Measurements from ENCODE around the gene MUC12. TPM values are rescaled to one million over a fixed set of nuclear protein-coding genes. Genes with fewer than 3 reads are reported as not detected.
A peak's percentile ranks its signal among the peaks of the same experiment; 100 is the strongest.

The MUC12 gene
- total RNA-seq, 4 donors from 2014 or later: 1.4 TPM; not detected in 3

GRCh38 chr7:100964630-100965029 lies 4.7 kb upstream of the MUC12 start:
- Histone ChIP-seq H3K36me3 (no peaks in the 10 kb centered on the region), H3K27ac (no peak overlapping the region), H3K4me1 (peaks cover 5 to 8% of the 10 kb centered on the region in 2 donors), H3K27me3 (peaks cover 43 to 66% (median 47%) of the 10 kb centered on the region in 3 donors), H3K9me3 (no peaks in the 10 kb centered on the region), H3K4me3 (no peak overlapping the region)
- DNase-seq (no peak), ATAC-seq (no peak)
- TF ChIP-seq POLR2A (IDR thresholded peaks at IDR 0.05) (no peak), CTCF (IDR thresholded peaks at IDR 0.05 in 4 of 5, conservative IDR thresholded peaks at IDR 0.05 in 1 of 5) (no peak)
- intact Hi-C loops (cut with DNase I; ENCODE audit: low total_unique reads): loop anchor here (5.0 kb wide), 1 partner anchor 93 kb away; no protein-coding TSS in a partner anchor
- in situ Hi-C loops (cut with MboI; ENCODE audit: low sequenced_read_pairs in 4 of 4): no loop called here

- no peaks in the 10 kb centered on the region for H3K9me3 ChIP-seq
- in situ Hi-C loops (cut with MboI; ENCODE audit: low sequenced_read_pairs in 4 of 4): no loop called here
- no peak overlapping the region for H3K27ac ChIP-seq
- intact Hi-C loops (cut with DNase I; ENCODE audit: low total_unique reads): loop anchor here (5.0 kb wide), 1 partner anchor 92 kb away; no protein-coding TSS in a partner anchor
- H3K36me3 ChIP-seq: no peaks in the 10 kb centered on the region
- ATAC-seq (no peak), DNase-seq (no peak)
- peak overlapping the region in 2 of 4 donors; percentile 6 to 36 for H3K4me3 ChIP-seq
- peaks cover 5 to 8% of the 10 kb centered on the region in 2 donors for H3K4me1 ChIP-seq
- peaks cover 47 to 60% (median 49%) of the 10 kb centered on the region in 3 donors for H3K27me3 ChIP-seq
- TF ChIP-seq POLR2A (IDR thresholded peaks at IDR 0.05) (no peak), CTCF (IDR thresholded peaks at IDR 0.05 in 4 of 5, conservative IDR thresholded peaks at IDR 0.05 in 1 of 5) (no peak)
Measured at GRCh38 chr7:100965045-100965722, 4.2 kb upstream of the MUC12 start.

GRCh38 chr7:100965723-100966541 lies 3.4 kb upstream of the MUC12 start:
- H3K4me1 ChIP-seq: peaks cover 5 to 8% of the 10 kb centered on the region in 2 donors
- DNase-seq (peak in 1 of 2 donors; percentile 24), ATAC-seq (peak in 1 of 2 donors; percentile 64)
- peak in 3 of 5 experiments; percentile 41 to 51 (median 47) for TF ChIP-seq CTCF (IDR thresholded peaks at IDR 0.05 in 4 of 5, conservative IDR thresholded peaks at IDR 0.05 in 1 of 5)
- no peak for TF ChIP-seq POLR2A (IDR thresholded peaks at IDR 0.05)
- H3K27me3 ChIP-seq: peaks cover 43 to 57% (median 51%) of the 10 kb centered on the region in 3 donors
- in situ Hi-C loops (cut with MboI; ENCODE audit: low sequenced_read_pairs in 4 of 4): no loop called here
- no peaks in the 10 kb centered on the region for H3K36me3 ChIP-seq
- H3K4me3 ChIP-seq: peak overlapping the region in 3 of 4 donors; percentile 6 to 42 (median 36)
- intact Hi-C loops (cut with DNase I; ENCODE audit: low total_unique reads): loop anchor here (5.0 kb wide), 1 partner anchor 91 kb away; no protein-coding TSS in a partner anchor
- H3K9me3 ChIP-seq: no peaks in the 10 kb centered on the region
- H3K27ac ChIP-seq: no peak overlapping the region

- Histone ChIP-seq H3K27me3 (peaks cover 43 to 54% (median 53%) of the 10 kb centered on the region in 3 donors), H3K4me3 (peak overlapping the region in 2 of 4 donors; percentile 36 to 42), H3K4me1 (peaks cover 5 to 8% of the 10 kb centered on the region in 2 donors), H3K9me3 (no peaks in the 10 kb centered on the region), H3K27ac (no peak overlapping the region), H3K36me3 (no peaks in the 10 kb centered on the region)
- in situ Hi-C loops (cut with MboI; ENCODE audit: low sequenced_read_pairs in 4 of 4) (no loop called here), intact Hi-C loops (cut with DNase I; ENCODE audit: low total_unique reads) (loop anchor here (5.0 kb wide), 1 partner anchor 91 kb away; no protein-coding TSS in a partner anchor)
- DNase-seq (no peak), ATAC-seq (no peak)
- TF ChIP-seq POLR2A (IDR thresholded peaks at IDR 0.05) (no peak), CTCF (IDR thresholded peaks at IDR 0.05 in 4 of 5, conservative IDR thresholded peaks at IDR 0.05 in 1 of 5) (no peak)
Measured at GRCh38 chr7:100966542-100967291, 2.6 kb upstream of the MUC12 start.

All from gastrocnemius medialis (tissue), 4 donors.